H1 (cell line): Measurements from ENCODE around the gene ACSF3. TPM values are rescaled to one million over a fixed set of nuclear protein-coding genes. Genes with fewer than 3 reads are reported as not detected.

Source experiments
- ASH2L ChIP-seq: fragments of 200-600, 300-600 bp; sonication (generic); IDR thresholded peaks from one replicate; pipeline ENCODE4 v1.7.1; 2017; ENCODE audit warnings: low read length
- polyA plus RNA-seq, 7 experiments: library from polyadenylated mRNA; depleted of rRNA in 3 of 7; stranded (reverse) in 5 of 7; unstranded in 2 of 7; fragments of >200 nt in 5 of 7; fragments of 200-250 nt in 2 of 7; gene quantifications; 1 replicate in 5 of 7; 2 replicates in 1 of 7; 4 replicates in 1 of 7; pipeline versions ENCODE4 v1.2.1 to v1.2.3, GENCODE V29; 2011 to 2013; ENCODE audit warnings: missing spikeins in 2 of 7, mixed read lengths in 2 of 7
- total RNA-seq: library from RNA; stranded (reverse); fragmentation: NEBNext Ultra II Directional; extraction: Animal tissue kit (Norgen Biotek cat#: 25700); gene quantifications from 2 replicates; pipeline ENCODE4 v1.2.1, GENCODE V29; 2021

The ACSF3 gene
- total and polyA plus RNA-seq, 2 of the 8 experiments (the other 6 are each of a cell fraction or from before 2014, with no cell fraction given), result 15.6 to 22.9 TPM

- no peak for TF ChIP-seq ASH2L
- TF ChIP-seq, all 59 proteins: peak for 0
These were observed 21.7 kb downstream of the ACSF3 start (continued) for GRCh38 chr16:89115216-89115861.
